GM19193 (cell line): ENCODE measurements around the gene MYZAP.

Experiments used
- POLR2A ChIP-seq: IDR thresholded peaks from 4 replicates; pipeline ENCODE4 v1.6.1; 2011; ENCODE audit not compliant: insufficient read depth, insufficient read length; ENCODE audit errors: extremely low read depth

MYZAP gene, protein sequence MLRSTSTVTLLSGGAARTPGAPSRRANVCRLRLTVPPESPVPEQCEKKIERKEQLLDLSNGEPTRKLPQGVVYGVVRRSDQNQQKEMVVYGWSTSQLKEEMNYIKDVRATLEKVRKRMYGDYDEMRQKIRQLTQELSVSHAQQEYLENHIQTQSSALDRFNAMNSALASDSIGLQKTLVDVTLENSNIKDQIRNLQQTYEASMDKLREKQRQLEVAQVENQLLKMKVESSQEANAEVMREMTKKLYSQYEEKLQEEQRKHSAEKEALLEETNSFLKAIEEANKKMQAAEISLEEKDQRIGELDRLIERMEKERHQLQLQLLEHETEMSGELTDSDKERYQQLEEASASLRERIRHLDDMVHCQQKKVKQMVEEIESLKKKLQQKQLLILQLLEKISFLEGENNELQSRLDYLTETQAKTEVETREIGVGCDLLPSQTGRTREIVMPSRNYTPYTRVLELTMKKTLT

DNA sequence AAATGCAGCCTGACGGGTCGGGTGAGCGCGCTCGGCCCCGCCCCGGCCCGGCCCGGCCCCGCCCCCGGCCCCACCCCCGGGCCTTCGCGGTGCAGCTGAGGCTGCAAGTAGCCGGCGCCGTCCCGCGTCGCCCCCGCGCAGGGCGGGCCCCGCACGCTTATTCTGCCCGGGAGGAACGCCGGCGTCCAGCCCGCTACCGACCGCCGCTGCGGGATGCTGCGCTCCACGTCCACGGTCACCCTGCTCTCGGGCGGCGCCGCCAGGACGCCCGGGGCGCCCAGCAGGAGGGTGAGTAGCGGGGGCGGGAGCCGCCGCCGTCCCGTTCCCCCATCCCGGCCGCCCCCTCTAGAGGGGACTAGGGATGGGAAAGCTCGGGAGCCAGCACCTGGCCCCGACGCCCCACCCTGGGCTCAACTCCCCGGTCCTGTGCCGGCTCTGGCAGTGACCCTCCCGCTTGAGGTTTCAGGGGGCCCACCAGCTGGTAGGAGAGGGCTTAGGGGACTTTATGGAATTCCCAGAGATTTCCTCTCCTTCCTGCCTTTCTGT lies at the start of gene MYZAP:
Gene MYZAP (plus strand): TSS at position 83 of the 546 bp plus-strand sequence. CDS start 131 bp downstream, at position 214.
- TF ChIP-seq POLR2A, result no peak

DNA sequence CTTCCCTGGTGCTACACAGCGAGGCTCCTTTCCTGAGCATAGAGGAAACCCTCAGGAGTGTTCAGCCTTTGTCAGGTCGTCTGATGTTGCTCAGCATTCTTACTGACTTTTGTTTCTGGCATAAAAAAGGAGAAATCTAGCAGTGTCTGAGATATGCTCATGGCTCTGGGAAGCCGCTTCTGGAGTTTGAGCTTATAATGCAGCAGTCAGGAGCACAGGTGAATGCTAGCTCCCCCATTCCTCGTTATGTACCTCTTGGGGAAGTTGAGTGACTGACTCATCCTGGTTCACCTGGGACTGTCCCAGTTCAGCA lies 49.2 kb upstream of the MYZAP start:
- no peak for TF ChIP-seq POLR2A

DNA sequence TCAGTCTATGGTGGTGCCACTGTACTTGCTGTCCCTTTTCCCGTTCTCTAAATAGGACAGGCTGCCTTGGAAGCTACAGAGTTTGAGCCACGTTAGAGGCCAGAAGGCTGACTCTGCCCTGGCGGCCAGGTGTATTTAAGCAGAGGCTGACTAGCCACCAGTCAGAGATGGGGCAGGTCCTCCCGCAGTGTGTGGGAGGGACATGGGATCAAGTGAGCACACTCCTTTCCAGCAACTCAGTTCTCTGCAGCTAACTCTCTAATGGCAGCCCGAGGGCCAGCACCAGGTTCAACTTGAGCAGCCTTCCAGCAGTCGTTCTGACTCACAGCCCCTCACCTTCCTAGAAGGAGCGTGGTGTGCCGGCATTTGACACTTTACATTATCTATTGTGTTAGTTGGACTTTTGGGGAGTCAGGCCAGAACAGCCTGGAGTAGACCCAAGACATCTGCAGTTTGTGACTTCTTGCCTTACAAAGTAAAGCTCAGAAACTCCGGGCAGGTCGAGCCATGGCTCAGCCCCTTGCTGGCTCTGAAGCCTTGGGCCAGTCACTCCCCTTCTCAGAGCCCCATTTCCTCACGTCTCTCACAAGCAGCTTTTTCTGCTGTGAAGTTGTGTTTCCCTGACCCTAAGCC lies 46.7 kb upstream of the MYZAP start:
- no peak for TF ChIP-seq POLR2A

DNA sequence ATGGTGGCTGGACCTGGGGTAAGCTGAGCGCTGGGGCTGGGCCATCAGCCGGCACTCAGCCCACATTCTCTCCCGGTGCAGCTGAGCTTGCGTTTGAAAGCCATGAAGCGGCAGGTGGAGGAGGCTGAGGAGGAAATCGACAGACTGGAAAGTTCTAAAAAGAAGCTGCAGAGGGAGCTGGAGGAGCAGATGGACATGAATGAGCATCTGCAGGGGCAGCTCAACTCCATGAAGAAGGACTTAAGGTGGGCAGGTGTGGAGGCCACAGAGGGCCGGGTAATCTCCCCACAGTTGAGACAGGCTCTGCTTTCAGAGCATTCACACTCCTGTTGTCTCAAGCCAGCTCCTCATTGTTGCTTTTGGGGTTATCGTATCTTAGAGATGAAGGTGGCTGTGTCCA lies 45.7 kb upstream of the MYZAP start:
- TF ChIP-seq POLR2A, result no peak

DNA sequence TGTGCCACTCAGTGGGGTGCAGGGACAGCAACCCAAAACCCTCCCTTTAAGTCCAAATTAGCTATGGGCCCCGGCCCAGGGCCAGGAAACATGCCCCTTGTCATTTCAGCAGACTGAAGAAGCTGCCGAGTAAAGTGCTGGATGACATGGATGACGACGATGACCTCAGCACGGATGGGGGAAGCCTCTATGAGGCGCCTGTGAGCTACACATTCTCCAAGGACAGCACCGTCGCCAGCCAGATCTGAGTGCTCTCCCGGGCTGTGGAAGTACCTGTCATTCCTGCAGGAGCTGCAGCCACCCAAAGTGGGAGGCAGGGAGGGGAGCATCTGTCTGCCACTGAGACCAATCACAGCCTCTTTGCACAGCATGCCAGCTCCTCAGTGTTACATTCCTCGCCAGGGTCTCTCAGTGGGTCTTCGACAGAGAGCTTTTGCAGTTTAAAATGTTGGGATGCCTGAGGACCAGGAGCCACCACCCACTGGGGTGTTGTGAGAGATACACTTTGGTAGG lies 44.4 kb upstream of the MYZAP start:
- no peak for TF ChIP-seq POLR2A

DNA sequence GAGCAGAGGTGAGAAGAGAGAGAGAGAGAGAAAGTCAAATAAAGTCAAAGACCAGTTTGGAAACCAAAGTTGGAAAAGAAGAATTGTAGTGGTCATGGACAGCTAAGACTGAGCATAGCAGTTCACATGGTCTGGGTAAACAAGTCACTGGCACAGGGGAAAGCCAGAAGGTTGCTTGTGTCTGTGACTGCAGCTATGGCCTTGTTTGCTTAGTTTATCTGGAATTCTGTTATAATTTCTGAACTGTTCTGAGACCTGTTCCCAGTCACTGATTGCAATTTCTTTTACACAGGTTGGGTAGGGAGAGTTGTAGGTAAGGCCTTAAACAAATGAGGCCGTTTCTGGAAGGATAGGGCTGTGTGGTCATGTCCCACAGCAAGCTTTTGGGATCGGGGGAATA lies 43.4 kb upstream of the MYZAP start:
- TF ChIP-seq POLR2A, result no peak

DNA sequence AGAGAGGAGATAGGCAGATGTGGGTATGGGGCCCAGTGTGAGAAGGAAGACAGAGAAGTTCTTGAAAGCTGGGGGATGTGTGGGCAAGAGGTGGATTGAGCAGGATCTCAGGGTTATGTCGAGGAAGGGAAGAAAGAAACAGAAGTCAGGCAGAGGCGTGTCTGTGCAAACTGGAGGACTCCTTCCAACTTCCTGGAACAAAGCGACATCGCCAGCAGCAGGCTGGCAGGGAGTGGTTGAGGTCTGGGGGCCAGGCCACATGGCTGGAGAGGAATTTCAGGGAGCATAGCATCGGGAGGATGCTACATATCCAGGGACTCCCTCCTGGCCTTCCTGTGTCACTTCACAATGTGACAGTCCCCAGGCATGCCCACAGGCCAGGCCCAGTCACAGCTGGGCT lies 42.9 kb upstream of the MYZAP start:
- no peak for TF ChIP-seq POLR2A

DNA sequence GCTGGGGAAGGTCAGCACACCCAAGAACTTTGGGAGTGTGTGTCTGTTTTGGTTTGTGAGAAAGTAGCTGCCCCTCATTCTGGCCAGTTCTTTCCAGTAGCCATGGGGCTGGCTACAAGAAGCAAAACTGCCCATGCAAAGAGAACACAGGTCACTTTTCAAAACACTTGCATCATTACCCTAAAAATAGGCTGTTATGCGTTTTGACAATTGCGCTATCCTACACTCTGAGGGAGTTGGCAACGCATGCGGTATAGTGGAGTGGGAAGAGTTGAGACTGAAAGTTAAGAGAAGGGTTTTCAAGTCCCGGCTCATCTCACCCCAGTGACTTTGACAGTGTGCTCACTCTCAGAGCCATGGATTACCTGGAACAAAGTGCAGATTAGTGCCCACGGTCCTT lies 41.8 kb upstream of the MYZAP start:
- TF ChIP-seq POLR2A, result no peak

DNA sequence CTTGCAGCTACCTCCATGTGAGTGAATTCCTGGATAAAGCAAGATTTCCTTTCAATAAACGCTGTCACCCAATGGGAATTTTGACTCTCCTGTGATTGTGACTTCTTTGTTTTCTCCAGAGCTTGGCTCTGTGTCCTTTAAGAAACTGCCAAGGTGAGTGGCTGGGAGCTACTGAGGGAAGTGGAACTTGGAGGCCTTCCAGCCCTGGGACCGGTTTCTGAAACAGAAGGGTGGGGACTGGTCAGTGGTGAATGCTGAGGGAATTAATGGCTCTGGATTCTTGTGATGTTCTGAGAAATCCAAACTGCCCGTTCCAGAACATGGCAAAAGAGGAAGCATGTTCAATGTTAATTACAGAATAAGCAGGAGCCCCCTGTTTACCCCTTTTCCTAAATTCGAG lies 41.1 kb upstream of the MYZAP start:
- TF ChIP-seq POLR2A, result no peak

DNA sequence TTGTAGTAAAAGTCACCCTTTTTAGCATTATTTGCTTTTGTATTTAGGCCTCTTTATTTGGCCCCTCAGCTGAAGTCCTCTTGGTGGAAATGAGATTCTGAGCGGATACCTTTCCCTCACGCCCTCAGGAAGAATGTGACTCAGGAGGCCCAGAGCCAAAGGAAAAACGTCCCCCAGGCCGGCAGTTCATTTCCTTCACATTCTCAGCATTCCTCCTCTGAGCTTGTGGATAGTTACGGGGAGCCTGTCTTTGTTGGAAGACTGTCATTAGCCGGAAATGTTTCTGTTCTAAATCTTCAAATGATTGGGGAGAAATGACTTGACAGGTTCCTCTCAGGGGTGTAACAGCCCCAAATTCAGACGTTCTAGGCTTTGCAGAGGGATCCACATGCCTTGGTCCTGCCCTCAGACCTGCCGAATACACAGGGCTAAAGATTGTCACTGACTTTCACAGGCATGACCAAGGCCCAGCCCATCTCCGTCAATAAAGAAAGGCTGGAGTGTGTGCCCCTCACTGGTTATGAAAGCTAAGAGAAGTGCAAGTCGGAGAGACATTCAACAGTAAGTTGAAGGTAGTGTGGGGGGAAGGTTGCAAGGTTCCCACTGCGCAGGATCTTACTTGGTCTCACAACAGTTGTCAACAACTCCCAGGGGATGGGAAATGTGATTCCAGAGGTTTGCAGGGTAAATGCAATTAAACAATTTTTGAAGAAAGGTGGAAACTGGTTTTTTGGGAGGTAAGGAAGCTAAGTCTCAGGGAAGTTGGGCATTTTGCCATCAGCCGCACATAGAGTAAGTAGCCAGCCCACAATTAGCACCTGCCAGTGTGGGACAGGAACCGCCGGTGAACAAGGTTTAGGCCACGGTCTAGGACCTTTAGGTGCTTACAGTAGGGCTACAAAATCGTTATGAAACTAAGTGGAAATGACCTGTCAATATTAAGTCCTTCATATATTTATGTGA lies 39.7 kb upstream of the MYZAP start:
- no peak for TF ChIP-seq POLR2A

DNA sequence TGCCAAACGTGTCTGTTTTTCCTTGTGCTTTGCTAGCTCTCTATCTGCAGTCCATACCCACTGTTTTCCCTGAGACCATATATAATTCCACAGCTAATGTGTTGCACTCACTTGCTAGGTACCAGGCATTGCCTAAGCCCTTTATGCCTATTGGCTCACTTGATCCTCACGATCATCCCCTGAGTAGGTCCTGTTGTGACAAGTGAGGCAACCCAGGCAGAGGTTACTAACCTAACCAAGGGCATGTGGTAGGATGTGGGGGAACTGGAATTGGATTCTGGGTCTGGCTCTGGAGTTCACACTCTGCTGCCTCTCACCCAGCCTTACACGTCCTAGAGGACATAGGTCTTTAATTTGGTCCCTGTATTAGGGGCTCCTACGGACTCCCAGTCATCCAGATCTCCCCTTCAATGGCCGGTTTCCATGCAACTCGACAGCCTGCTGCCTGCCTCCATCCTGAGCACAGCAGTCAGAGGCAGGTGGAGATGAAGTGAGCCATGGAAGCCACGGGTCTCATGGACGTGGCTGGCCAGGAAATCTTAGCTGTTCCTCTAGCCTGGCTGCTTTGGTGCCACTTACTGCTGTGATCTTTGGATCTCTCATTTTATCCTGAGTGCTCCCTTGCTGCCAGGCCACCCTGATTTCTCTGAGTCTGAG lies 38.9 kb upstream of the MYZAP start:
- no peak for TF ChIP-seq POLR2A

DNA sequence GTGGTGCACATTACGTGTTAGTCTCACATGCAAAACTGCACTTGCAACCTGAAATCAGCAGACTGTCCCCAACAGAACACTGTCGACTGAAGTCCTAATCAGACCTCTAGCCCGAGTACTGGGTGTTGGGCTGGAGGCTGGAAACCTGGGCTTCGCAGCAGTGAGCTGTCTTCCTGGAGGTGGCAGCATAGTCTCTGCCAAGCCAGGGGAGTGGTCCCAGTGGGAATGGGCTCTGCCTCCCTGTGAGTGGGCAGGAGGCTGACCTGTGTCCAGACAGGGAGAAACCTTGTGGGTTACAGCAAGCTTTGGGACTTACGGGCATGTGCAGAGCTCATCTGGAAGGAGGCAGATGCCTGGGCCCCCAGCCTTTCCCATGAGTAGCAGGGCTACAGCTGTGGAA lies 38.2 kb upstream of the MYZAP start:
- TF ChIP-seq POLR2A, result no peak

DNA sequence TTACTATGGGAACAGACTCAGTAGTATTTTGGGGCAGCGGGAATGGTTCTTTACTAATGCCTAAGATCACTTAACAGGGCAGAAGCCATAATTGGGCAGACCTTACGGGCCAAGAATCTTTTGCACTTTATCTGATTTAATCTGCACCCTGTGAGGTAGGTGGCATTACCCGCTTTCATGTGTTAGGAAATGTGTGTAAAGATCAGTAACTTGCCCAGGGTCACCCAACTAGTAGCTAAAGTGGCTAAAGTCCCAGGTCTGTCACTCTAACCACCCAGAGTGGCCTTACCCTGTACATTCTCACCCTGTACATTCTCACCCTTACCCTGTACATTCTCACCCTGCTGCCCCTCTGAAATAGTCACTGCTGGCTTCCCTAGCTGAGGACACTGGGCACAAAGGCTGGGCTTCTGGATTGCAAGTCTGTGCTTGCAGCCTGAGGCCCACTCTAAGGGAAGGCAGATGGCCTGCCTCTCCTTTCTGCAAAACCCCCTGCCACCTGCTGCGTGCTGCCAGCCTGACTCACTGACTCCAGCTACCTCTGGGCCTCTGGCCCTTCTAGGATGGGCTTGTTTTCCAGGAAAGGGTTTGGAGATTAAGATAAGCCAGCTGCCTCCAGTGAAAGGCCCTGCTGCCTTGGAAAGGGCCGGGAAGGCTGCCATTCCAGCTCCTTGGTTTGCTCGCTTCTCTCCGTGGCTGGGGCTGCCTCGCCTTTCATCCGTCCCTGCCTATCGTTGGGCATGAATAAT lies 37.5 kb upstream of the MYZAP start:
- no peak for TF ChIP-seq POLR2A

DNA sequence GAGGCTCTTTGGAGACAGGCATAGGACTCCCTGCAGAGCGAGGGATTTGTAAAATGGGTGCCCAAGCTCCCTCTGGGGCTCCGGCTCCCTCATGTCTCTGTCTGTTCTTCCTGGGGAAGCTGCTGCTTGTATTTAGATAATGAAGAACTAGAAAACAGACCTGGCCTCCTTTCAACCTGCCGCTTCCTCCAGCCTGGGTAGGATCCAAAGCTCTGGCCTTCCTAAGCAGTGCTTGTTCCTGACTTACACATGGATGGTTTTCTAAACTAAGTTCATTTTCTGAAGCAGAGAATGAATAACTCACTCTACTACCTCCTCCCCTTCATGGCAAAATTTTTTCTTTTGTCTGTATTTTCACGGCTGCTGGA lies 36.9 kb upstream of the MYZAP start:
- TF ChIP-seq POLR2A, result no peak

DNA sequence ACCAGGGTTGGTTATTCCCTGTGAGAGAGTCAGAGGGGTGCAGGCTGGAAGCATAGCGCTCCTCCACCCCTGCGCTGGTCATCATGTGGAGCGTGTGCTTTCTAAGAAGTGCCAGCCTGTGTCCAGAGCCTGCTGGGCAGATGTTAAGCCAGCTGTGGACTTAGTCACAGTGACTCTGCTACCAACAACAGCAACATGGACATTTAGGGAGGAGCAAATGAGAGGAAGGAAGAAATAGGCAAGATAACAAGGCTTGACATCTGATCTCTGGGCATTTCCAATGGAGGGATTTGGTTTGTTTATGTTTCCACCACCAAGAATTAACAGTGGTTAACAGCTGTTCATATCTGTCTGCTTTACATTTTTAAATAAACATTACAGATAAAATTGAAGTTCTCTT lies 36.4 kb upstream of the MYZAP start:
- no peak for TF ChIP-seq POLR2A

DNA sequence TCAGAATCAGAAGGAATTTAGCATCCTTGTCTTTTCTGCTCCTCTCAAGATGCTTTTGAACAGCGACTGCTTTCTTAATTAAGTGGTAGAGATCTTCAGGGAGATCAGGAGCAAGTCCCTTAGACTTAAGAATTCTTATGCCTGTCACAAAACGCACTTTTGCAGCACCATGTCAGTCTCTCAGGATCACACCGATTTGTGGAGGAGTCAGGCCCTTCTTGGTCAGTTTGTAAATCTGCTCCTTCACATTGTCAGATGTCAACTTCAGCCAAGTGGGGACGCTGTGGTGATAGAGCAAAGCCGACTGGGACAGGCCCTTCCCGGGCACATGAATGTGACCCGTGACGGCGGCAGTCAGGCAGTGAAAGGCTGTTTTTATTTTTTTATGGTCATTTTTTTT lies 35.7 kb upstream of the MYZAP start:
- no peak for TF ChIP-seq POLR2A
